Lower leg skin (tissue), 4 donors: ENCODE data around the gene MTF1. TPM values are rescaled to one million over a fixed set of nuclear protein-coding genes. Genes with fewer than 3 reads are reported as not detected.
A peak's percentile ranks its signal among the peaks of the same experiment; 100 is the strongest.

Experiments
- DNase-seq, 2 donors: peaks; one replicate each; pipeline ENCODE4 v3.0.0-alpha.2; 2019; ENCODE audit warnings: low spot score in 2 of 2
- H3K4me3 ChIP-seq: fragments of 200-600 bp; sonication (generic); 2 replicates; pipeline ENCODE4 v1.5.1; 2017; ENCODE audit warnings: mild to moderate bottlenecking, low read depth; ENCODE audit not compliant: poor library complexity, severe bottlenecking
- POLR2A ChIP-seq, 2 donors: fragments of 450-650 bp; IDR thresholded peaks; one replicate each; pipeline ENCODE4 v1.6.1; 2016 to 2017; ENCODE audit warnings: antibody characterized with exemption in 2 of 2, mild to moderate bottlenecking in 1 of 2, moderate library complexity in 1 of 2
- WGBS, 2 donors: methylation state at CpG; one replicate each; pipeline ENCODE4 v1.1.5; 2018; 5-methylcytosine and 5-hydroxymethylcytosine counted together
- intact Hi-C: fragments of 100-400 bp; cut with DNase I; formaldehyde crosslinking; loops from one replicate; pipeline ENCODE4 v1.15.0; 2023; ENCODE audit warnings: low total_unique reads
- total RNA-seq, 4 donors: library from RNA; depleted of rRNA; stranded (reverse); fragments of >200 nt; gene quantifications; one replicate each; pipeline ENCODE4 v1.1.0, GENCODE V29; 2016
- TF ChIP-seq, protein P1 (sequence below), 3 donors: fragments of 450-650 bp; IDR thresholded peaks; one replicate each; pipeline ENCODE4 v1.5.1; 2016; ENCODE audit warnings: antibody characterized with exemption in 3 of 3, mild to moderate bottlenecking in 3 of 3, moderate library complexity in 2 of 3

Gene MTF1
- total RNA-seq, 4 donors from 2014 or later: 6.7 to 9.6 (median 7.7) TPM

DNA sequence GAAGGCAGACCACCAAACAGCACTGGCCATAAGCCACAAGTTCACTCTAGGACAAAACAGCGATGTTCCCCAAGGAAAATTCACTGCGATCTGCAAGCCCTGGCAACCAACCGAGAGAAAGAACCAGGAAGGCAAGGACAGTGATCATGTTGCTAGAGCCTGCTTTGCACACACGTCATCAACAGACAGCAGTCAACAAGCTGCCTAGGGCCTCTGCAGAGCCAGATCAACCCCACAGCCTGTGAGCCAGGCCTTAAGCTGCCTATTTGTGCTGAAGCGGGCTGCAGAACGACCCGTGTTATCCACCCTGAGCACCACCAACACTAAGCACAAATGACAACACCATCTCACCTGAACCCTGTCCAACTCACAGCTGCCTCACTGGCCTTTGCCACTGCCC lies 45.1 kb downstream of the MTF1 start:
- no peak overlapping the region for H3K4me3 ChIP-seq
- no peak for DNase-seq
- no peak for TF ChIP-seq POLR2A (IDR thresholded peaks at IDR 0.05)
- WGBS, 2 donors: 54 to 82% methylated on average over 7 of the region's 7 CpGs
- intact Hi-C loops: no loop called here

DNA sequence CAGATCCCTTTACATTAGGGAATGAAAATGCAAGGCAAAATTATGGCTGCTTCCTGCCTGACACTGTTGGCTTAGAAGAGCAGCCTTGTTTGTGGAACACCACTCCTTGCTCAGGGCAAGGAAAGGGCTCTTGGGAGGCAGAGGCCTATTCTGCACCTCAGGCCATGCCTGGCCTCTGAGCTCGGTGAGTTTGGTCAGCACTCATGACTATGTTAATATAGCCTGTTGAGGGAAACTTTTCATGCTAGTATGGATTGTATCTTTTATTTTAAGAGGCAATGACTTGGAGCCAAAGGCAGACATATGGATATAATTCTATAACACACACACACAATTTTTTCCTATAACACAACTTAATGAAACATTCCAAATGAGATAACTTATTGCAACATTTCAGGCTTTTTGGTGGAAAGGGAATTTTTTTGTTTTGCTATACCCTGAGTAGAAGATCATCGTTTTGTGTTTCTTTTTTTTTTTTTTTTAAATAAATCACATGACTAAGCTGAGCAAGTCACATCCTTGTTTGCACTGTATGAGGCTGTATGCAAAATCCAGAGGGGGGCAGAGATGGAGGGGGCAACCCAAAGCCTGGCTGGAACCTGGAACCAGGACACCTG lies 45.8 kb downstream of the MTF1 start:
- intact Hi-C loops: no loop called here
- TF ChIP-seq POLR2A (IDR thresholded peaks at IDR 0.05): no peak
- TF ChIP-seq, protein P1, sequence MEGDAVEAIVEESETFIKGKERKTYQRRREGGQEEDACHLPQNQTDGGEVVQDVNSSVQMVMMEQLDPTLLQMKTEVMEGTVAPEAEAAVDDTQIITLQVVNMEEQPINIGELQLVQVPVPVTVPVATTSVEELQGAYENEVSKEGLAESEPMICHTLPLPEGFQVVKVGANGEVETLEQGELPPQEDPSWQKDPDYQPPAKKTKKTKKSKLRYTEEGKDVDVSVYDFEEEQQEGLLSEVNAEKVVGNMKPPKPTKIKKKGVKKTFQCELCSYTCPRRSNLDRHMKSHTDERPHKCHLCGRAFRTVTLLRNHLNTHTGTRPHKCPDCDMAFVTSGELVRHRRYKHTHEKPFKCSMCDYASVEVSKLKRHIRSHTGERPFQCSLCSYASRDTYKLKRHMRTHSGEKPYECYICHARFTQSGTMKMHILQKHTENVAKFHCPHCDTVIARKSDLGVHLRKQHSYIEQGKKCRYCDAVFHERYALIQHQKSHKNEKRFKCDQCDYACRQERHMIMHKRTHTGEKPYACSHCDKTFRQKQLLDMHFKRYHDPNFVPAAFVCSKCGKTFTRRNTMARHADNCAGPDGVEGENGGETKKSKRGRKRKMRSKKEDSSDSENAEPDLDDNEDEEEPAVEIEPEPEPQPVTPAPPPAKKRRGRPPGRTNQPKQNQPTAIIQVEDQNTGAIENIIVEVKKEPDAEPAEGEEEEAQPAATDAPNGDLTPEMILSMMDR (IDR thresholded peaks at IDR 0.05): no peak
- WGBS, 2 donors: 60 to 70% methylated on average over 2 of the region's 2 CpGs
- no peak for DNase-seq
- no peak overlapping the region for H3K4me3 ChIP-seq

DNA sequence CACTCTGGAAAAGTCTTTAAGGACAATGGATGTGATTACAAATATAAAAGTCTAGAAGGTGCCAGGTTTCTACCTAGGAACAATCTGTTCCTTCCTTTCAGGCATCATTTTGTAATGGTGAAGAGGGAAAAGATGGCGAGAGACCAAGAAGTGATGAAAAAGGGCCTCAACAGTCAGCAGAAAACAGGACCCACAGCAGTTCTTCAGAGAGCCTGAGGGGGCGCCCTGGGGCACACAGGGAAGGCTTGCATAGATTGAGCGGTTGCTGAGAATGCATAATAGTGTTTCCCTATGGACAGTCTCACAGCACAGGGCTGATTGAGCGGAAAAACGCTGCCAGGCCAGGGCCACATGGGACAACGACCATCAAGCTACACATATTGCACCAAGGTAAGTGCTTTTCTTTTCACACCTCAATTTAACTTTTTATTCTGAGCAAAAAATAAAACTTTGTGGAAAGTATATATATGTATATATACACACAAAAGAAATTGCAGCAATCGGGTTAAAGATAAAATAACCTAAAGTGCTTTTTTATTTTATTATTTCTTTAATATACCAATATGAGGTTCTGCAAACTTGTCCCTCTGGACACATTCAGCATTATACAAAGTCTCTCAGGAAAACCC lies 48.3 kb downstream of the MTF1 start:
- WGBS, 2 donors: 34 to 42% methylated on average over 7 of the region's 7 CpGs
- DNase-seq: peak; percentile 46 to 86
- intact Hi-C loops: no loop called here
- TF ChIP-seq POLR2A (IDR thresholded peaks at IDR 0.05): no peak
- TF ChIP-seq, protein P1 (IDR thresholded peaks at IDR 0.05): peak in 1 of 3 donors; percentile 20
- no peak overlapping the region for H3K4me3 ChIP-seq

DNA sequence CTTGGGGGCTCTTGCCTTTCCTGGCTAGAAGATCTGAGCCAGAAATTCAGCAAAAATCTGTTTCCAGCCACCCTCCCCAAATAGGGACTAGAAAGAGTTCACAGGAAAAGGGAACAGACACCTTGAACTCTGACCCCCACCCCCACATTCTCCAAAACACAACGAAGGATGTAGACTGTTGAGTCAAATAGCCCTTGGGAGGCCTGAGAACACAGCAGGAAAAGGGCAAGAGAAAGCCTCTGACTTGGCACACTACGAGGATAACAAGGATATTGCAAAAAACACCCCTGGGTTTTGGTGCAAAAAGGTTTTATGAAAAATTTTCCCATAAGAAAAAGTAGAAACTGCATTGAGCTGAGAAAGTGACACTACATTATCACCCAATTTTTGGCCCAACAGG lies 49.5 kb downstream of the MTF1 start:
- no peak for DNase-seq
- no peak overlapping the region for H3K4me3 ChIP-seq
- no peak for TF ChIP-seq POLR2A (IDR thresholded peaks at IDR 0.05)
- TF ChIP-seq, protein P1 (IDR thresholded peaks at IDR 0.05): no peak
- intact Hi-C loops: no loop called here
- 41 to 49% methylated on average over 2 of the region's 2 CpGs for WGBS, 2 donors

DNA sequence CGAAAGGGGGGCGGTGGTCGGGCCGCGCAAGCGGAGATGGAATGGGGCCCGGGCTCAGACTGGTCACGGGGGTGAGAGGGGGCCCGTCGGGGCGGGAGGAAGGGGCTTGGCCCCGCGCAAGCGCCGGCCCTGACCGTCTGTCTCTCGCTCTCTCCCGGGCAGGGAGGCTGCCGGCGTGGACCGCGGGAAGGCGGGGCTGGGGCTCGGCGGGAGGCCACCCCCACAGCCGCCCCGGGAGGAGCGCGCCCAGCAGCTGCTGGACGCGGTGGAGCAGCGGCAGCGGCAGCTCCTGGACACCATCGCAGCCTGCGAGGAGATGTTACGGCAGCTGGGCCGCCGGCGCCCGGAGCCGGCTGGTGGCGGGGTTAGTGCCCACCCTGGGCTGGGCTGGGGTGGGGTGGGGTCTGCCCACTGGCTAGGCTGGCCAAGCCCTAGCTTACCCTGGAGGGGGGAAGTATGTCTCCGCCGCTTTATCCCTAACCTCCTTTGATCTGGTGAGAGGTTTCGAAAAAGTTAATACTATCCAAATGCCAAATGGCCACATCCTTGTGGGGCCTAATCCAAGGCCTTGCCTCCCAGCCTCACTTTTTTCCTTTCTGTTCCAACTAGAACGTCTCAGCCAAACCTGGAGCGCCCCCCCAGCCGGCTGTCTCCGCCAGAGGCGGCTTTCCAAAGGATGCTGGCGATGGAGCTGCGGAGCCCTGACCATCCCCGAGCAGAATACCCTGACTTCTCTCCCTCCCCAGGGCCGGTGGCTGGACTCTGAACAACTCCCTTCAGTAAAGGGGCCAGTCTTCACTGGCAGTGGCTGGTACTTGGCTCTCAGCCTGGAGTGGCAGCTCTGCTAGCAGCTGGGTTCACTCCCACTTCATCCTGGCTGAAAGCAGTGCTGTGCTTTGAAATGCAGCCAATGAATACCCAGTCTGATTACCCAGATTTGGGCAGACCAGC lies 50.7 kb downstream of the MTF1 start:
- peak in 1 of 2 donors; percentile 85 for DNase-seq
- peak overlapping the region; percentile 87 for H3K4me3 ChIP-seq
- TF ChIP-seq, protein P1 (IDR thresholded peaks at IDR 0.05): no peak
- TF ChIP-seq POLR2A (IDR thresholded peaks at IDR 0.05): no peak
- intact Hi-C loops: no loop called here
- 0 to 5% methylated on average over 28 to 39 of the region's 54 CpGs for WGBS, 2 donors
